T-helper 1 cell (primary cell): ENCODE measurements around the gene OTUD5.

ENCODE experiments used
- DNase-seq, 5 donors: peaks; one replicate each; pipeline ENCODE4 v3.0.0-alpha.2; 2012 to 2020

OTUD5 gene

GRCh38 chrX:48972220-48973164, 15.1 kb upstream of the OTUD5 start:
- DNase-seq: peak in 2 of 5 donors; percentile 11 to 15

GRCh38 chrX:48971249-48972219, 14.1 kb upstream of the OTUD5 start, which contains the start of gene KCND1:
TSS of gene KCND1 (minus strand) at chrX:48971844. CDS start at chrX:48970271, 1,573 bp downstream.
- DNase-seq: no peak

GRCh38 chrX:48969471-48969870, 12.1 kb upstream of the OTUD5 start:
- no peak for DNase-seq

GRCh38 chrX:48968377-48968776, 11.0 kb upstream of the OTUD5 start:
- no peak for DNase-seq

GRCh38 chrX:48966796-48967579, 9.6 kb upstream of the OTUD5 start:
- DNase-seq: no peak

GRCh38 chrX:48965959-48966358, 8.6 kb upstream of the OTUD5 start:
- DNase-seq: no peak

- no peak for DNase-seq
Observed at GRCh38 chrX:48961585-48962091, 4.2 kb upstream of the OTUD5 start.

- no peak for DNase-seq
Observed at GRCh38 chrX:48960291-48960690, 2.9 kb upstream of the OTUD5 start.

GRCh38 chrX:48958635-48959094, 1.3 kb upstream of the OTUD5 start:
- peak in 1 of 5 donors; percentile 16 for DNase-seq

GRCh38 chrX:48957827-48958634, 624 bp upstream of the OTUD5 start:
- peak; percentile 87 to 97 (median 91) for DNase-seq

- DNase-seq: peak in 4 of 5 donors; percentile 35 to 60 (median 46)
Observed at GRCh38 chrX:48956728-48957414, 536 bp downstream of the OTUD5 start.

GRCh38 chrX:48948589-48948988, 8.8 kb downstream of the OTUD5 start:
- DNase-seq: no peak

GRCh38 chrX:48945517-48946348, 11.7 kb downstream of the OTUD5 start:
- peak in 4 of 5 donors; percentile 30 to 60 (median 39) for DNase-seq

GRCh38 chrX:48942895-48943294, 14.5 kb downstream of the OTUD5 start:
- peak in 1 of 5 donors; percentile 32 for DNase-seq

GRCh38 chrX:48940404-48940955, 16.9 kb downstream of the OTUD5 start:
- peak in 1 of 5 donors; percentile 40 for DNase-seq

- DNase-seq: peak in 1 of 5 donors; percentile 17
Observed at GRCh38 chrX:48939524-48940228, 17.7 kb downstream of the OTUD5 start.

GRCh38 chrX:48938721-48939425, 18.5 kb downstream of the OTUD5 start:
- DNase-seq: peak; percentile 41 to 92 (median 58)
